ENCODE measurements around the gene IL10.
"Not testable (repeated sequence)": the region's sequence is repeated elsewhere in the genome, so short reads cannot be mapped to it uniquely, and the experiment has no call there.

The IL10 gene

GRCh38 chr1:206793620-206794019 is 21.3 kb upstream of the IL10 start:
- DNase-seq, result no peak

GRCh38 chr1:206792939-206793607 is 20.8 kb upstream of the IL10 start:
- DNase-seq, result no peak

- no peak for DNase-seq
Observed at GRCh38 chr1:206790502-206791250, 18.4 kb upstream of the IL10 start.

GRCh38 chr1:206788487-206789050 is 16.3 kb upstream of the IL10 start:
- no peak for DNase-seq

GRCh38 chr1:206787891-206788290 is 15.6 kb upstream of the IL10 start:
- no peak for DNase-seq

GRCh38 chr1:206786212-206786886 is 14.1 kb upstream of the IL10 start:
- no peak for DNase-seq

- DNase-seq, result no peak
Observed at GRCh38 chr1:206785182-206785765, 13.0 kb upstream of the IL10 start.

- no peak for DNase-seq
Observed at GRCh38 chr1:206784471-206784903, 12.2 kb upstream of the IL10 start.

- DNase-seq, result no peak
Observed at GRCh38 chr1:206783506-206783905, 11.2 kb upstream of the IL10 start.

GRCh38 chr1:206782448-206782847 is 10.2 kb upstream of the IL10 start:
- no peak for DNase-seq

- no peak for DNase-seq
Observed at GRCh38 chr1:206779638-206780037, 7.3 kb upstream of the IL10 start.

GRCh38 chr1:206778911-206779310 is 6.6 kb upstream of the IL10 start:
- DNase-seq, result not testable (repeated sequence)

- no peak for DNase-seq
Observed at GRCh38 chr1:206778031-206778430, 5.7 kb upstream of the IL10 start.

- no peak for DNase-seq
Observed at GRCh38 chr1:206776229-206776628, 3.9 kb upstream of the IL10 start.

GRCh38 chr1:206774093-206774492 is 1.8 kb upstream of the IL10 start:
- DNase-seq, result no peak

GRCh38 chr1:206771338-206771692 is 979 bp downstream of the IL10 start:
- DNase-seq, result no peak

GRCh38 chr1:206770531-206771337 is 1.6 kb downstream of the IL10 start, which contains the start of gene IL19:
TSS of gene IL19 (plus strand) at chr1:206770773. CDS start at chr1:206836663, 65,890 bp downstream.
- DNase-seq, result no peak

- DNase-seq, result no peak
Observed at GRCh38 chr1:206769304-206769731, 3.0 kb downstream of the IL10 start.

- DNase-seq, result no peak
Observed at GRCh38 chr1:206768472-206769303, 3.6 kb downstream of the IL10 start.

- no peak for DNase-seq
Observed at GRCh38 chr1:206766251-206766856, 5.9 kb downstream of the IL10 start.
